Left colon (tissue), 2 donors: Measurements from ENCODE around the gene PIP5K1B. TPM values are rescaled to one million over a fixed set of nuclear protein-coding genes. Genes with fewer than 3 reads are reported as not detected.
"Not testable (repeated sequence)": the region's sequence is repeated elsewhere in the genome, so short reads cannot be mapped to it uniquely, and the experiment has no call there.

ENCODE experiments used
- ATAC-seq: fragments of 200-7000 bp; cut with Tn5 transposase; one replicate; pipeline ENCODE4 v1.9.1; 2020; ENCODE audit warnings: mild to moderate bottlenecking, moderate library complexity
- DNase-seq, 2 donors: peaks; one replicate each; pipeline ENCODE4 v3.0.0-alpha.2; 2020
- intact Hi-C, 2 donors: fragments of 100-400 bp; cut with DNase I in 1 of 2; cut with micrococcal nuclease in 1 of 2; formaldehyde crosslinking; loops; one replicate each; pipeline versions ENCODE4 v1.11.2 to v1.14.0; 2022; cut with DNase I, micrococcal nuclease
- total RNA-seq, 2 donors: library from RNA; stranded (reverse); fragmentation: NEBNext Ultra II Directional; extraction: Animal tissue kit (Norgen Biotek cat#: 25700); gene quantifications; one replicate each; pipeline ENCODE4 v1.2.1, GENCODE V29; 2021
- donor health status: DM: no; HTN: no; CAD: no.
- donor health status: DM: yes; HTN: yes; CAD: no.

PIP5K1B gene
- total RNA-seq, 2 donors from 2014 or later, result 83.1 to 91.6 TPM

- ATAC-seq, DNase-seq: not testable (repeated sequence)
- intact Hi-C loops, result loop anchor here (5.0 to 10.0 kb wide), 2 partner anchors 141 to 484 kb away; no protein-coding TSS in a partner anchor
These were observed 345.9 kb downstream of the PIP5K1B start for GRCh38 chr9:69050936-69051335.

GRCh38 chr9:69054989-69055388 lies 349.9 kb downstream of the PIP5K1B start:
- ATAC-seq, result no peak
- no peak for DNase-seq
- intact Hi-C loops, result loop anchor here (2.0 to 10.0 kb wide), 3 partner anchors 137 to 480 kb away; no protein-coding TSS in a partner anchor

- ATAC-seq (no peak), DNase-seq (no peak)
- intact Hi-C loops, result loop anchor here in 1 of 2 donors (10.0 kb wide), 1 partner anchor 478 kb away; no protein-coding TSS in a partner anchor
These were observed 351.3 kb downstream of the PIP5K1B start for GRCh38 chr9:69056191-69056815.

- intact Hi-C loops, result loop anchor here in 1 of 2 donors (10.0 kb wide), 1 partner anchor 477 kb away; no protein-coding TSS in a partner anchor
- no peak for ATAC-seq
- no peak for DNase-seq
These were observed 353.1 kb downstream of the PIP5K1B start for GRCh38 chr9:69058101-69058500.

Other genes starting within 250 kb of the PIP5K1B start
- gene TMEM252, start 164.4 kb upstream of the PIP5K1B start, total RNA-seq, result under 1 TPM in 1 of 2 donors, not detected in 1; 0.89 TPM